C4-2B (cell line): ENCODE measurements around the gene TLCD3A.

Experiments
- ZFX ChIP-seq: fragments of 450-650 bp; IDR thresholded peaks from 2 replicates; pipeline ENCODE4 v1.6.1; 2017
- TF ChIP-seq, protein P1 (sequence below): fragments of 450-650 bp; conservative IDR thresholded peaks from 2 replicates; pipeline ENCODE4 v1.5.1; 2017; ENCODE audit warnings: mild to moderate bottlenecking

GRCh38 chr17:699345-699744 lies 33.1 kb upstream of the TLCD3A start:
- TF ChIP-seq, protein P1, sequence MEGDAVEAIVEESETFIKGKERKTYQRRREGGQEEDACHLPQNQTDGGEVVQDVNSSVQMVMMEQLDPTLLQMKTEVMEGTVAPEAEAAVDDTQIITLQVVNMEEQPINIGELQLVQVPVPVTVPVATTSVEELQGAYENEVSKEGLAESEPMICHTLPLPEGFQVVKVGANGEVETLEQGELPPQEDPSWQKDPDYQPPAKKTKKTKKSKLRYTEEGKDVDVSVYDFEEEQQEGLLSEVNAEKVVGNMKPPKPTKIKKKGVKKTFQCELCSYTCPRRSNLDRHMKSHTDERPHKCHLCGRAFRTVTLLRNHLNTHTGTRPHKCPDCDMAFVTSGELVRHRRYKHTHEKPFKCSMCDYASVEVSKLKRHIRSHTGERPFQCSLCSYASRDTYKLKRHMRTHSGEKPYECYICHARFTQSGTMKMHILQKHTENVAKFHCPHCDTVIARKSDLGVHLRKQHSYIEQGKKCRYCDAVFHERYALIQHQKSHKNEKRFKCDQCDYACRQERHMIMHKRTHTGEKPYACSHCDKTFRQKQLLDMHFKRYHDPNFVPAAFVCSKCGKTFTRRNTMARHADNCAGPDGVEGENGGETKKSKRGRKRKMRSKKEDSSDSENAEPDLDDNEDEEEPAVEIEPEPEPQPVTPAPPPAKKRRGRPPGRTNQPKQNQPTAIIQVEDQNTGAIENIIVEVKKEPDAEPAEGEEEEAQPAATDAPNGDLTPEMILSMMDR, result no peak
- TF ChIP-seq ZFX, result no peak
